IMR-90 (cell line): ENCODE measurements around the gene FOXC2. TPM values are rescaled to one million over a fixed set of nuclear protein-coding genes. Genes with fewer than 3 reads are reported as not detected.

Experiments
- ATAC-seq: fragments of 200-7000 bp; cut with Tn5 transposase; 2 replicates; pipeline ENCODE4 v1.9.1; 2020; ENCODE audit warnings: low read depth, mild to moderate bottlenecking, moderate library complexity
- BruUV-seq: library from RNA; stranded (reverse); fragments of 400-500 nt; replicated peaks from 2 replicates; lab custom pipeline; 2021; lab: Mats Ljungman, UMichigan
- CTCF ChIA-PET: fragments of 300-600 bp; formaldehyde crosslinking; extraction: SDS; loops from one replicate; lab custom pipeline; 2021; ENCODE audit warnings: antibody characterized with exemption; lab: Yijun Ruan, JAX
- POLR2A ChIA-PET: fragments of 300-600 bp; sonication (Branson Sonifier 250); formaldehyde crosslinking; loops from one replicate; lab custom pipeline; 2022; ENCODE audit warnings: antibody characterized with exemption; ENCODE audit not compliant: unreplicated experiment; lab: Charles Lee
- DNase-seq: peaks from one replicate; pipeline ENCODE4 v3.0.0; 2013
- H2AFZ ChIP-seq: replicated peaks from 2 replicates; pipeline ENCODE3; 2013; ENCODE audit warnings: low read length, mild to moderate bottlenecking; ENCODE audit not compliant: poor library complexity
- H2AK5ac ChIP-seq: 2 replicates; pipeline ENCODE4 v1.6.1; 2013; ENCODE audit warnings: low read depth, low read length, inconsistent platforms
- H2AK9ac ChIP-seq: replicated peaks from 2 replicates; pipeline ENCODE3; 2013; ENCODE audit warnings: mild to moderate bottlenecking, low read depth, low read length, moderate library complexity; ENCODE audit not compliant: poor library complexity
- H2BK120ac ChIP-seq: 2 replicates; pipeline ENCODE4 v1.6.1; 2013; ENCODE audit warnings: low read depth, low read length, inconsistent platforms
- H2BK15ac ChIP-seq: 3 replicates; pipeline ENCODE4 v1.6.1; 2013; ENCODE audit warnings: low read depth, low read length, inconsistent platforms
- H2BK20ac ChIP-seq: 2 replicates; pipeline ENCODE4 v1.6.1; 2013; ENCODE audit warnings: low read depth, mild to moderate bottlenecking, inconsistent platforms, low read length, moderate library complexity
- H2BK5ac ChIP-seq: 2 replicates; pipeline ENCODE4 v1.6.1; 2013; ENCODE audit warnings: mild to moderate bottlenecking, low read depth, low read length, inconsistent platforms; ENCODE audit not compliant: poor library complexity, severe bottlenecking
- H3K14ac ChIP-seq: replicated peaks from 2 replicates; pipeline ENCODE4 v1.6.1; 2013; ENCODE audit warnings: low read depth, low read length, inconsistent platforms
- H3K18ac ChIP-seq: 2 replicates; pipeline ENCODE4 v1.6.1; 2013; ENCODE audit warnings: low read depth, low read length, control low read depth
- H3K23ac ChIP-seq: 2 replicates; pipeline ENCODE4 v1.6.1; 2013; ENCODE audit warnings: low read depth, low read length, inconsistent platforms
- H3K27ac ChIP-seq: 2 replicates; pipeline ENCODE4 v1.5.1; 2013; ENCODE audit warnings: mild to moderate bottlenecking, control low read depth, low read length; ENCODE audit not compliant: insufficient read depth
- H3K27me3 ChIP-seq: 2 replicates; pipeline ENCODE4 v1.6.1; 2013; ENCODE audit warnings: low read length; ENCODE audit not compliant: control insufficient read depth, insufficient read depth
- H3K36me3 ChIP-seq: 2 replicates; pipeline ENCODE4 v1.6.1; 2013; ENCODE audit warnings: low read length, mixed read lengths; ENCODE audit not compliant: control insufficient read depth, insufficient read depth
- H3K4ac ChIP-seq: 2 replicates; pipeline ENCODE4 v1.6.1; 2013; ENCODE audit warnings: low read depth, low read length, inconsistent platforms
- H3K4me1 ChIP-seq: 2 replicates; pipeline ENCODE4 v1.6.1; 2013; ENCODE audit warnings: low read length, mixed read lengths; ENCODE audit not compliant: control insufficient read depth, insufficient read depth
- H3K4me2 ChIP-seq: 2 replicates; pipeline ENCODE4 v1.6.1; 2013; ENCODE audit warnings: low read depth, mild to moderate bottlenecking, control low read depth, low read length, moderate library complexity
- H3K4me3 ChIP-seq: 2 replicates; pipeline ENCODE4 v1.5.1; 2013; ENCODE audit warnings: low read depth, mild to moderate bottlenecking, control low read depth, low read length, moderate library complexity; ENCODE audit not compliant: insufficient read depth
- H3K56ac ChIP-seq: 2 replicates; pipeline ENCODE4 v1.6.1; 2013; ENCODE audit warnings: low read length, inconsistent platforms; ENCODE audit not compliant: insufficient read depth; ENCODE audit errors: extremely low read depth
- H3K79me1 ChIP-seq, 2 experiments: 2 replicates each; pipeline ENCODE4 v1.6.1; 2013; ENCODE audit warnings: low read length in 2 of 2, inconsistent platforms in 1 of 2, low read depth in 1 of 2
- H3K9ac ChIP-seq: 2 replicates; pipeline ENCODE4 v1.6.1; 2013; ENCODE audit warnings: low read depth, low read length, control low read depth
- H3K9me1 ChIP-seq: 2 replicates; pipeline ENCODE4 v1.6.1; 2013; ENCODE audit warnings: low read length, inconsistent platforms; ENCODE audit not compliant: insufficient read depth
- H3K9me3 ChIP-seq: 2 replicates; pipeline ENCODE4 v1.6.1; 2013; ENCODE audit warnings: low read length; ENCODE audit not compliant: control insufficient read depth, insufficient read depth
- H4K20me1 ChIP-seq: 2 replicates; pipeline ENCODE4 v1.6.1; 2013; ENCODE audit warnings: low read length, inconsistent platforms; ENCODE audit not compliant: insufficient read depth
- H4K5ac ChIP-seq: 2 replicates; pipeline ENCODE4 v1.6.1; 2013; ENCODE audit warnings: mild to moderate bottlenecking, low read depth, low read length, control low read depth
- H4K8ac ChIP-seq, 2 experiments: 2 replicates each; pipeline ENCODE4 v1.6.1; 2013; ENCODE audit warnings: low read depth in 2 of 2, low read length in 2 of 2, control low read depth in 1 of 2, inconsistent platforms in 1 of 2
- H4K91ac ChIP-seq: 2 replicates; pipeline ENCODE4 v1.6.1; 2013; ENCODE audit warnings: low read depth, low read length, inconsistent platforms; ENCODE audit not compliant: insufficient read depth
- BHLHE40 ChIP-seq: fragments of 150-350 bp; IDR thresholded peaks from 2 replicates; pipeline ENCODE4 v1.6.1; 2016; ENCODE audit warnings: mild to moderate bottlenecking, low read depth, low read length
- CEBPB ChIP-seq: IDR thresholded peaks from 2 replicates; pipeline ENCODE4 v1.6.1; 2012; ENCODE audit warnings: low read depth, low read length, improper control_type of control experiment
- CHD1 ChIP-seq: IDR thresholded peaks from 2 replicates; pipeline ENCODE4 v1.6.1; 2012; ENCODE audit warnings: low read depth, low read length, improper control_type of control experiment
- FOS ChIP-seq: fragments of 150-350 bp; IDR thresholded peaks from 2 replicates; pipeline ENCODE4 v1.6.1; 2016; ENCODE audit warnings: low read depth, low read length
- MAFK ChIP-seq: IDR thresholded peaks from 2 replicates; pipeline ENCODE4 v1.6.1; 2012; ENCODE audit warnings: low read depth, low read length, improper control_type of control experiment
- MAZ ChIP-seq: IDR thresholded peaks from 2 replicates; pipeline ENCODE4 v1.6.1; 2012; ENCODE audit warnings: low read depth, mild to moderate bottlenecking, low read length, improper control_type of control experiment, moderate library complexity, borderline replicate concordance
- MXI1 ChIP-seq: IDR thresholded peaks from 2 replicates; pipeline ENCODE4 v1.6.1; 2012; ENCODE audit warnings: low read depth, mild to moderate bottlenecking, low read length, moderate library complexity, borderline replicate concordance
- NFE2L2 ChIP-seq: fragments of 150-350 bp; IDR thresholded peaks from 2 replicates; pipeline ENCODE4 v1.6.1; 2016; ENCODE audit warnings: low read depth, mild to moderate bottlenecking, low read length
- POLR2A ChIP-seq: IDR thresholded peaks from 2 replicates; pipeline ENCODE4 v1.6.1; 2012; ENCODE audit warnings: mild to moderate bottlenecking, low read depth, low read length
- RAD21 ChIP-seq: IDR thresholded peaks from 2 replicates; pipeline ENCODE4 v1.6.1; 2012; ENCODE audit warnings: low read length, improper control_type of control experiment
- RCOR1 ChIP-seq: IDR thresholded peaks from 2 replicates; pipeline ENCODE4 v1.6.1; 2012; ENCODE audit warnings: mild to moderate bottlenecking, low read length, improper control_type of control experiment; ENCODE audit not compliant: insufficient replicate concordance
- RFX5 ChIP-seq: IDR thresholded peaks from 2 replicates; pipeline ENCODE4 v1.8.0; 2012; ENCODE audit warnings: low read depth, mild to moderate bottlenecking, low read length, moderate library complexity
- SMC3 ChIP-seq: fragments of 150-350 bp; IDR thresholded peaks from 2 replicates; pipeline ENCODE4 v1.6.1; 2016; ENCODE audit warnings: low read depth, mild to moderate bottlenecking, antibody characterized with exemption, low read length, moderate library complexity
- USF2 ChIP-seq: fragments of 150-350 bp; IDR thresholded peaks from 2 replicates; pipeline ENCODE4 v1.6.1; 2017; ENCODE audit warnings: mild to moderate bottlenecking, antibody characterized with exemption, low read length, low read depth
- WGBS, 2 experiments: methylation state at CpG; one replicate each; pipeline versions ENCODE4 v1.1.5 to v1.1.7; 2013; ENCODE audit warnings: missing lambda C conversion rate in 2 of 2; ENCODE audit not compliant: insufficient read length in 1 of 2; ENCODE audit errors: extremely low coverage in 2 of 2; 5-methylcytosine and 5-hydroxymethylcytosine counted together
- dilution Hi-C: fragments of 300-500 bp; cut with HindIII; formaldehyde crosslinking; loops from one replicate; pipeline ENCODE4 v1.14.3; 2018; ENCODE audit warnings: low sequenced_read_pairs; ENCODE audit not compliant: unreplicated experiment
- in situ Hi-C: fragments of 300-500 bp; cut with MboI; formaldehyde crosslinking; loops from 3 replicates; pipeline ENCODE4 v1.14.3; 2019; ENCODE audit warnings: low sequenced_read_pairs, inconsistent platforms, mixed read lengths
- intact Hi-C: fragments of 100-400 bp; cut with micrococcal nuclease; formaldehyde crosslinking; loops from 2 replicates; pipeline ENCODE4 v1.10.0; 2022
- polyA plus RNA-seq, 3 experiments: library from polyadenylated mRNA; depleted of rRNA; stranded (reverse); fragments of >200 nt; gene quantifications; 2 replicates each; pipeline ENCODE4 v1.2.3, GENCODE V29; 2012; ENCODE audit warnings: low replicate concordance in 1 of 3
- total RNA-seq: library from RNA; depleted of rRNA; stranded (reverse); fragments of >200 nt; gene quantifications from 2 replicates; pipeline ENCODE4 v1.2.3, GENCODE V29; 2012
- TF ChIP-seq, protein P1 (sequence below): conservative IDR thresholded peaks from 2 replicates; pipeline ENCODE4 v1.5.1; 2012; ENCODE audit warnings: mild to moderate bottlenecking, low read depth, low read length, improper control_type of control experiment
- TF ChIP-seq, protein P2 (sequence below): fragments of 150-350 bp; IDR thresholded peaks from 2 replicates; pipeline ENCODE4 v1.6.1; 2016; ENCODE audit warnings: low read depth, mild to moderate bottlenecking, low read length, moderate library complexity, borderline replicate concordance

FOXC2 gene
- total and polyA plus RNA-seq, 2 of the 4 experiments (the other 2 are of a cell fraction), result 0.90 to 6.4 TPM

GRCh38 chr16:86550281-86550680 lies 16.3 kb upstream of the FOXC2 start:
- BruUV-seq, result no TSS peak
- no peak overlapping the region for H3K9ac ChIP-seq
- ChIA-PET CTCF (no interaction called here), POLR2A (no interaction called here)
- WGBS, 2 experiments, result 67% methylated on average over 1 of the region's 5 CpGs; no CpG with 5 or more reads in 1 of the 2 experiments
- ATAC-seq (no peak), DNase-seq (no peak)
- H3K27ac ChIP-seq, result no peak overlapping the region
- peaks cover 36% of the 10 kb centered on the region for H3K36me3 ChIP-seq
- no peaks in the 10 kb centered on the region for H4K20me1 ChIP-seq
- no peaks in the 10 kb centered on the region for H3K27me3 ChIP-seq
- in situ Hi-C loops (no loop called here), intact Hi-C loops (no loop called here), dilution Hi-C loops (no loop called here)
- no peaks in the 10 kb centered on the region for H3K9me1 ChIP-seq
- H3K79me1 ChIP-seq, result peaks cover 18 to 43% of the 10 kb centered on the region in 2 experiments
- no peak overlapping the region for H2BK20ac ChIP-seq
- H2BK120ac ChIP-seq, result no peak overlapping the region
- no peak for TF ChIP-seq FOS
- TF ChIP-seq, protein P1, sequence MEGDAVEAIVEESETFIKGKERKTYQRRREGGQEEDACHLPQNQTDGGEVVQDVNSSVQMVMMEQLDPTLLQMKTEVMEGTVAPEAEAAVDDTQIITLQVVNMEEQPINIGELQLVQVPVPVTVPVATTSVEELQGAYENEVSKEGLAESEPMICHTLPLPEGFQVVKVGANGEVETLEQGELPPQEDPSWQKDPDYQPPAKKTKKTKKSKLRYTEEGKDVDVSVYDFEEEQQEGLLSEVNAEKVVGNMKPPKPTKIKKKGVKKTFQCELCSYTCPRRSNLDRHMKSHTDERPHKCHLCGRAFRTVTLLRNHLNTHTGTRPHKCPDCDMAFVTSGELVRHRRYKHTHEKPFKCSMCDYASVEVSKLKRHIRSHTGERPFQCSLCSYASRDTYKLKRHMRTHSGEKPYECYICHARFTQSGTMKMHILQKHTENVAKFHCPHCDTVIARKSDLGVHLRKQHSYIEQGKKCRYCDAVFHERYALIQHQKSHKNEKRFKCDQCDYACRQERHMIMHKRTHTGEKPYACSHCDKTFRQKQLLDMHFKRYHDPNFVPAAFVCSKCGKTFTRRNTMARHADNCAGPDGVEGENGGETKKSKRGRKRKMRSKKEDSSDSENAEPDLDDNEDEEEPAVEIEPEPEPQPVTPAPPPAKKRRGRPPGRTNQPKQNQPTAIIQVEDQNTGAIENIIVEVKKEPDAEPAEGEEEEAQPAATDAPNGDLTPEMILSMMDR, result no peak
- no peak for TF ChIP-seq CHD1
- TF ChIP-seq MXI1, result no peak
- no peak for TF ChIP-seq SMC3
- TF ChIP-seq, protein P2, sequence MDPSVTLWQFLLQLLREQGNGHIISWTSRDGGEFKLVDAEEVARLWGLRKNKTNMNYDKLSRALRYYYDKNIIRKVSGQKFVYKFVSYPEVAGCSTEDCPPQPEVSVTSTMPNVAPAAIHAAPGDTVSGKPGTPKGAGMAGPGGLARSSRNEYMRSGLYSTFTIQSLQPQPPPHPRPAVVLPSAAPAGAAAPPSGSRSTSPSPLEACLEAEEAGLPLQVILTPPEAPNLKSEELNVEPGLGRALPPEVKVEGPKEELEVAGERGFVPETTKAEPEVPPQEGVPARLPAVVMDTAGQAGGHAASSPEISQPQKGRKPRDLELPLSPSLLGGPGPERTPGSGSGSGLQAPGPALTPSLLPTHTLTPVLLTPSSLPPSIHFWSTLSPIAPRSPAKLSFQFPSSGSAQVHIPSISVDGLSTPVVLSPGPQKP, result no peak
- TF ChIP-seq USF2, result no peak
- no peak for TF ChIP-seq RFX5
- TF ChIP-seq POLR2A, result no peak
- no peak for TF ChIP-seq RAD21
- TF ChIP-seq BHLHE40, result no peak
- TF ChIP-seq MAFK, result no peak
- TF ChIP-seq NFE2L2, result no peak
- TF ChIP-seq RCOR1, result no peak
- no peak for TF ChIP-seq MAZ
- no peak for TF ChIP-seq CEBPB
- no peak overlapping the region for H3K4me2 ChIP-seq
- no peak overlapping the region for H3K18ac ChIP-seq
- no peak overlapping the region for H2AK9ac ChIP-seq
- H3K4me3 ChIP-seq, result no peak overlapping the region
- H3K4ac ChIP-seq, result no peak overlapping the region
- no peak overlapping the region for H2AK5ac ChIP-seq
- no peak overlapping the region for H2AFZ ChIP-seq
- H3K9me3 ChIP-seq, result no peaks in the 10 kb centered on the region
- H3K4me1 ChIP-seq, result peaks cover 4% of the 10 kb centered on the region; the same call in 1 of the 2 replicates
- no peak overlapping the region for H2BK5ac ChIP-seq
- no peak overlapping the region for H4K5ac ChIP-seq
- H3K23ac ChIP-seq, result no peak overlapping the region
- H3K56ac ChIP-seq, result no peak overlapping the region
- H4K8ac ChIP-seq, result no peak overlapping the region
- H3K14ac ChIP-seq, result no peak overlapping the region
- H2BK15ac ChIP-seq, result no peak overlapping the region
- H4K91ac ChIP-seq, result no peak overlapping the region
